SHP77 treated with DMSO at 0.1 percent for 48 hours (cell line): ENCODE data around the gene DDR2.

Experiments used
- DNase-seq: peaks from one replicate; lab custom pipeline; 2025; lab: John Stamatoyannopoulos, UW

Gene DDR2

DNA sequence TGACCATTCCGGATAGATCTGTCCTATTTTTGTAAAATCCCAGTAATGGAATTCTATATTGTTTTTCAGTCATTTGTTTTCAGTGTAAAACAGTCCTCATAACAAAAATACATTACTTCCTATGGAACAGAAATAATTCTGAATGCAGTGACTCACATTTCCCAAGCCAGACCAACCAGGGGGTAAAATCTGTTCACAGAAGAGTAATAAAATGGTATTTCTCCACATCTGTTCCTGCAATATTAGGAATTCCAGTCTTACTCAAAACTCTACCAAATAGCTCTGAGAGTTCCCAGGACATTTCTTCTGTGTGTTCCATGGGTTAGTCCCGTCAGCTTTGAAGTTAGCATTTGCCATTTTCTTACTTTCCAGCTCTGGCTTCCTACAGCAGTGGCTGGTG is 2.6 kb upstream of the DDR2 start:
- DNase-seq, result no peak

- no peak for DNase-seq
Observed at GRCh38 chr1:162631546-162632191, 595 bp upstream of the DDR2 start.

DNA sequence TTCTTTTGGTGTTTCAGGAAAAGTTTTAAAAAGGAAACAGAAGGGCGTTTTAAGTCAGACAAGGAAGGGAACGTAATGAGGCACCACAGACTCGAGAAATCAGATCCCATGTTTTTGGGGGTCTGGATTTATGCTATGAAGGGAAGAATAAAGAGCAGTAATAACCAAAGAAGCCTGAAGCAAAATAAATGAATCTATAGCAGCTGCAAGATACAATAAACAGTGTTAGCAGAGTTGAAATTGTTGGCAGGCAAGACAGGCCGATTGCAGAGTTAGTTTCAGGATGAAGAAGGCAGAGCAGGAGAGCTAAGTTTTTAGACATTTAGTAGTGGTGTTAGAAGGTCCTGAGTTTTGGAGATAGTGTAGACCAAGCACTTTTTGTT is 425 bp downstream of the DDR2 start:
- no peak for DNase-seq

DNA sequence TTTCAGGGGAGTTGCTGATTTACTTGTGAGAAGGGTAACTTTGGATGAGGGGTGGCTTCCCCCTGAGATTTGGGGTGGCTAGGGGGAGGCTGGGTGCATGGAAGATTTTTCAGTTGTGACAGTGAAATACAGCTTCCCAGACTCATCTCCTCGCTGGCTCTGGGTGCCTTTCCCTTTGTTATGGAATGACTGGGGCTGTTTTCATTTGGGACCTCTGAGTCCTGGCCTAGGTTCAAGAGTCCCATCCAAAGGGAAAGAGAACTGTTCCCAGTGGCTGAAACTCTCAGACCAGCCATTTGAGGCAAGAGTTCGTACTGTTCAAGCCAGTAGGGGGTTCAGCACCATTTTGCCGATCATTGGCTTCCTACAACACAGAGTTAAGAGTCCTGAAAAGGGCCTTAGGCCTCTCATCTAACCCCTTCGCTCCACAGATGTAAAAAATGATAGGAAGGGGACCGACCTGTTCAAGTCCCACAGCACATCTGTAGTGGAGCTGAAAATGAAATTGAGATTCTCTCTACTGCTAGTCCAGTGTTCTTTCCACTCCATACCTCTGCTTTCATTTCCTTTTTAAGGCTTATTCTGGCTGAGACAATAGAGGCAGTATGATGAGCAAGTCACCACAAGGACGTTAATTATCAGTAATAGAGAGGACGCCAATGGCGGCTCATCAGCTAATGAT is 958 bp downstream of the DDR2 start:
- DNase-seq, result no peak

- no peak for DNase-seq
Observed at GRCh38 chr1:162635418-162635817, 3.2 kb downstream of the DDR2 start.

- no peak for DNase-seq
Observed at GRCh38 chr1:162639718-162640117, 7.5 kb downstream of the DDR2 start.

DNA sequence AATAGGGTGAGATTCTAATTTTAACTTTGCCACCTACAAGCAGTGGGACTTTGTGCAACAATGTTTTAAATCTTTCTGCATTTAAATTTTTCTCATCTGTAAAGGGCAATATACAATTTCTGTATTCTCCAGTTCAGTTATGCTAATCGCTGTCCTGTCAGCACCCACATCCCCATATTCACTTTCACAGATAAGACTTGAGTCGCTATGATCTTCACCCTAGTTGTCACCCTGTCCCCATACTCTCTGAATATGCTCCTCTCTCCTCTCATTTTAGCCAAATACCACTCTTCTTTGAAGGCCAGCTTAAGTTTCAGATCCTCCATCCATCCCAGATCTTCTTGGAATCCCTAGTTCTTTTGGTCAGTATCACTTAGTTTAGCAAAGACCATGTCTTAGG is 8.8 kb downstream of the DDR2 start:
- no peak for DNase-seq

GRCh38 chr1:162644986-162645314 is 12.7 kb downstream of the DDR2 start:
- DNase-seq, result no peak

GRCh38 chr1:162645666-162646065 is 13.4 kb downstream of the DDR2 start:
- no peak for DNase-seq

DNA sequence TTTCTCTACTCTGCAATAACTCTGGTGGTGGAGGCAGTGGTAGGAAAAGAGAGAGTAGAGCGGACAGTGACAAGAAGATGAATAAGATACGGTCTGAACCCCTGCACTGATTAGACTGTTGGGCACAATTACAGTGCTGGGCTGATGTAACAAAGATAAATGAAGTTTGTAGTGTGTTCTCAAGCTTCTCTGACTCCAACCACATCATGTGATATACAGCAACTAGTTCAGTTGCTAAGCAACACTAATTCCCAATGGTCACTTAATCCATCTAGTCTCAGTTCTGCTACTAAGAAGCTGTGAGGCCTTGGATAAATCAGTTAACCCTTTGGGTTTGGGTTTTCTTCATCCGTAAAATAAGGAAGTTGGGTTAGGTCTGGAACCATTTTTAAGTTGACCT is 17.3 kb downstream of the DDR2 start:
- no peak for DNase-seq

DNA sequence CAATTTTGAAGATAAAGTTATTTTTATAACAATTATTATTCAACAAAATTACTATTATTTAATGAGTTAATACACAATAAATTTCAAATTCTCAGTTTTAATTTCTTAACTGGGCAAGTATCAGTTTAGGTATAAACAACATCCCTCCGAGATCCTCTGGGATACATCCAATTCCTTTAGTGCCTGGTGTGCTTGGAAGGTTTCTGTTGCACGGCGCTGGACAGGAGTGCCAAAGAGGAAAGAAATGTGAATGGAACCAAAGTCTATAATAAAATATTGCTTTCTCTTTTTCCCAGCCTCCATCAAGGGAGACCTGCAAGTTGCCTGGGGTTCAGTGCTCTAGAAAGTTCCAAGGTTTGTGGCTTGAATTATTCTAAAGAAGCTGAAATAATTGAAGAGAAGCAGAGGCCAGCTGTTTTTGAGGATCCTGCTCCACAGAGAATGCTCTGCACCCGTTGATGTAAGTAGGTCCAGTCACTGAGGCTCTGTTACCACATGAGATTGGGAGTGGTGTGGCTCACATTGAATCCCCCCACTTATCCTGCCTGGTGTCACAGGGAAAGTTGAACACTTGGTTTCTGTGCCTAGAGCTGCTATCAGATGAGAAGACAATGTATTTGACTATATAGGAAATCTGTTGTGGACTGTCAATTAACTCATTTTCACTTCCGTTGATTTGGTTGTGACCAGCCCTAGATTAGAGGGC is 22.8 kb downstream of the DDR2 start:
- DNase-seq, result no peak

DNA sequence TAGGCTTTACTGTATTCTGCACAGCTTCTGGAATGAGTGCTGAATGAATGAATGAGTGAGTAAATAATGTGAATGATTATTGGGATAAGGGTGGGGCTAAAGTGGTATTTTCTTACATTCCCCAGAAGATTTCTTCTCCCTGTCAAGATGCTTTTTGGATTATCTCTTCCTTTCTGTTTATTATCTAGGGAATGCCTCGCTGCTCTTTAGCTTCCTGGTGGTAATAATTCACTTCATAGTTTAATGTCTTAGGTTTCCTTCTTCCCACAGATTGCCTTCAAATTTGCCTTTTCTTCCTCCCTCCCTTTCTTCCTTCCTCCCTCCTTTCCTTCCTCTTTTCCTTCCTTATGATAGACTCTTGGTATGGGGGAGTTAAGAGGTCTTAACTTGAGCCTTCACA is 24.0 kb downstream of the DDR2 start:
- no peak for DNase-seq

DNA sequence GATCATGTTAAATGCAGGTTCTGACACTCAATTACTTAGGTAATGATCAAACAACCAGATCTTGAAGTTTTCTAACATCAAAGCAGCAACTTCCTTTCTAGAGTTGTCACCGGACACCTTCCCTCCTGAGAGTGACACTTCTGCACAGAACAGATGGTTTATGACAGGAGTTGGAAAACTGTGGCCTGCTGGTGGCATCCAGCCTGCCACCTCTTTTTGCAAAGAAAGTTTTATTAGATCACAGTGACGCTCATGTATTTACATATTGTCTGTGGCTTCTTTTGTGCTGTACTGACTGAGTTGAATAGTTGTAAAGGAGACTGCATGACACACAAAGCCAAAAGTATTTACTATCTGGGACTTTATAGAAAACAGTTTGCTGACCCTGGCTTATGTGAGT is 28.3 kb downstream of the DDR2 start:
- no peak for DNase-seq

DNA sequence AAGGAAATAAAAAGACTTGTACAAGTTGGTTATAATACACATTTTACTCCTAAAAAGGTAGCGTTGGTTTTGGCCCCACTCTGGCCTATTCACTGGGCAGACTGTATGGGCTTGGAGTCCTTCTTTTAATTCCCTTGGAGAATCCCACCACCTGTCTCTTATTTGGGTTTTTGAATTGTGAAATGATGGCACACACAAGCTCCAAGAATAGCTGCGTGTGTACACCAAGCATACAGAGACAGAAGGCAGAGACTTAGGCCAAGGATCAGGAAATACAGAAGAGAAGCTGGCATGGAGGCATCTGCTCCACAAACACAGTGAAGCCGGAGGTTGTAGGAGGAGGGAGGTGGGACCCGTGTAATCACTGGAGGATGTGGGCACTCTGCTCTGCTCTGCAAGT is 29.1 kb downstream of the DDR2 start:
- DNase-seq, result no peak

DNA sequence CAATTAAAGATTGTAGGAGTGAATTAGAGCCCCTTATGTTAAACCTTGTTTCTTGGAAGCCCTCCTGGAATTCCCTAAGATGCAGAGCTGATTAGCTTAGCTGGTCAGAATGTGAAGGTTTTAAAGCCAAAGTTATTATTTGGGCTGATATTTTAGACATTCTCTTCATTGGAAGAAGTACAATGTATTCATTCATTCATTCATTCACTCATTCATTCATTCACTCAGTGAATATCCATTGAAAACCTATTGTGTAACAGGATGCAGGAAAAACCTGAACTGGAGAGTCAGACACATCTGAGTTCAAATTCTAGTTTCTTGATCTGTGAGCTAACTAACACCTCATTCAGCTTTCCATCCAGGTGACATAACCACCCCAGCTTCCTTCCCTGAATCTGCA is 29.7 kb downstream of the DDR2 start:
- DNase-seq, result no peak

- no peak for DNase-seq
Observed at GRCh38 chr1:162663086-162663485, 30.8 kb downstream of the DDR2 start.

DNA sequence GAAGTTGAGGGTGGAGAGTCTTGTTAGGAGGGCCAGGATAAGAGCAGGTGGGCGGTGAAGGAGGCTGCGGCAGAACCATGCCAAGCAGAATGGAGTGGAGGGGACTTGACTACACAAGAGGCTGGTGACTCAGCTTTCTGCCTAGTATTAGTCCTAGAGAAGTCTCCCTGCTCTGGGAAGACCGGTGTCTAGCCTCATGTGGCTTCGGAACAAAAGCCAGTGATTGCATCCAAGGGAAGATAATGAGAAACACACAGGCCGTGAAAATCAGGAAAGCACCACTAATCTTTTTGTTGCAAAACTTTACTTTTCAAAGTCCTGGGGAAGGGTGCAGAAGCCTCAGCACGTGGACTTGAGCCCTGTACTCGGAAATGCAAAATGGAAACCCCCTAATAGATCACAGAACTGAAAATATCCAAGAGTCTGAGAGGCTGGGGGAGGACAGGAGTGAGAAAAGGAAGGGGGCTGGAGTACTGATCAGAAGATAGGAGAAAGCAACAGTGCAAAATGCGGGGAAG is 31.4 kb downstream of the DDR2 start:
- DNase-seq, result no peak

- DNase-seq, result no peak
Observed at GRCh38 chr1:162666006-162666645, 33.9 kb downstream of the DDR2 start.

DNA sequence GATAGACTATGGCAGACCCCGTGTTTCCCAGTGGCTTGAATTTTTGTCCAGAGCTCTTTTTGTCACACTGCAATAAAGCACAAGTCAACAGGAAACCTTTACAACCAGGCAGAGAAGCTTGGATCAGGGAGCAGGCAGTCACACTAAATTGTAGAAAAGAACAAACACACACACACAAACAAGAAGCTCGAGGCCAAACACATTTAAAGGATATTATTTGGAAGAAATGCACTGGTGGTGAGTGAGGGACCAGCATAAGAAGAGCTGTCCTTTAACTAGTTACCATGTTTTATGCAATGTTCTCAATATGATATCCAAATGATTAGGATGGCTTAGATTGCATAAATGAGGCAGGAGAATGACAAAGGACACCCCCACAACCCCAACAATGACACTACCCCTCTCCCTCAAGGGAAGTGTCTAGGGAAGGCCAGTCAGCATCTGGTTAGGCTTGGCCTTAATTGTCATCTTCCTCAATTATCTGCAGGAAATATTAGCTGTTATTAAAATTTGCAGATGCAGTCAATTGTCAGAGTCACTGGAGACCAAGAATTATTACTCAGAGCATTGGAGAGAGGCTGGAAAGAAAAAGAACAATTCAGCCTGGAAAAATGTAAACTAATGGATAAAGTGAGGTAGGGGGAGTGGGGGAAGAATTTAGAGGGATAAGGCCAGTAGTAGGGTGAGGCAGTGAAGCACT is 35.3 kb downstream of the DDR2 start:
- no peak for DNase-seq

DNA sequence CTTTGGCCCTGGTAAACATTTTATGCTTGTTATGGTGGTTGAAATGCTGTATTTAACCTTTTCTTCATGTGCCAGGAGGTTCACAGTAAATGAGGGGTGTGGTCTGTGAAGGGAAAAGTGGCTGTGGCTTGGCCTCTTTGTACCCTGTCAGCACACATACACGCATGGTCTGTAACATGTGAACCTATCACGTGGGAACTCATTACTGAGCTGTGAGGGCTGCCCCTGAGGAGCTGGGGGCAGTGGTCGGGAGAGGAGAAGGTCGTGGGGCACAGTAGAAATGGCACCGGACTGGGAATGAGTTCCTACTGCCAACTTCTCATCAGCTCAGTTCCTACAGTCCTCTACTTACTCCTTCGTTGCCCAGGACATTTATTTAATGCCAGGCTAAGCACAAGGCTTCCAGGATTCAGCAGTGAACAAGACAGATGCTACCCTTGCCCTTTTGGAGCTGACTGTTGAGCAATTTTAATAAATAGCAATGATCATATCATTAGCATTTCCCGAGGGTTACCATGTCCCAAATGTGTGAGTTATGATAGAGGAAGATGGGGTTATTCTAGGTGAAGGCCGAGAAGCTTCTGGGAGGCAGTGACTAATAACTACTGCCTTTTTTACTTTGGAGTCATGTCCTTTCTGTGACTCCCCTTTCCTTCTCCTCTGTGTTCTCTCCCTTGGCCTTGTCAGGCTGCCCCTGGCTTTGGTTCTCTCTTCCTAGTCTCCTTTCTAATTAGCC is 38.8 kb downstream of the DDR2 start:
- DNase-seq, result no peak

- no peak for DNase-seq
Observed at GRCh38 chr1:162671664-162672410, 39.6 kb downstream of the DDR2 start.
